Activated T-cell treated with anti-CD3 and anti-CD28 coated beads for 4 hours (primary cell): ENCODE data around the gene CPZ.
"Not testable (repeated sequence)": the region's sequence is repeated elsewhere in the genome, so short reads cannot be mapped to it uniquely, and the experiment has no call there.

Source experiments
- DNase-seq: peaks from one replicate; pipeline ENCODE4 v3.0.0-alpha.2; 2020

The CPZ gene

GRCh38 chr4:8641931-8642650 is 49.5 kb downstream of the CPZ start:
- DNase-seq = no peak

- DNase-seq = no peak
These were observed 50.2 kb downstream of the CPZ start for GRCh38 chr4:8642651-8643321.

GRCh38 chr4:8643441-8643840 is 50.9 kb downstream of the CPZ start:
- no peak for DNase-seq

- no peak for DNase-seq
These were observed 51.4 kb downstream of the CPZ start for GRCh38 chr4:8643986-8644385.

- DNase-seq = no peak
These were observed 51.9 kb downstream of the CPZ start for GRCh38 chr4:8644461-8644891.

- no peak for DNase-seq
These were observed 52.6 kb downstream of the CPZ start for GRCh38 chr4:8644966-8645752.

- no peak for DNase-seq
These were observed 53.2 kb downstream of the CPZ start for GRCh38 chr4:8645753-8646124.

GRCh38 chr4:8646296-8647093 is 53.9 kb downstream of the CPZ start:
- no peak for DNase-seq

- no peak for DNase-seq
These were observed 54.6 kb downstream of the CPZ start for GRCh38 chr4:8647094-8647570.

GRCh38 chr4:8647626-8648025 is 55.1 kb downstream of the CPZ start:
- no peak for DNase-seq

GRCh38 chr4:8648296-8648695 is 55.7 kb downstream of the CPZ start:
- no peak for DNase-seq

- DNase-seq = no peak
These were observed 56.5 kb downstream of the CPZ start for GRCh38 chr4:8648816-8649630.

GRCh38 chr4:8649631-8650361 is 57.2 kb downstream of the CPZ start:
- DNase-seq = no peak

- DNase-seq = no peak
These were observed 59.2 kb downstream of the CPZ start for GRCh38 chr4:8651661-8652180.

GRCh38 chr4:8652181-8653078 is 59.9 kb downstream of the CPZ start:
- DNase-seq = no peak

GRCh38 chr4:8653326-8654000 is 60.9 kb downstream of the CPZ start:
- DNase-seq = no peak

- not testable (repeated sequence) for DNase-seq
These were observed 61.6 kb downstream of the CPZ start for GRCh38 chr4:8654139-8654538.

- DNase-seq = no peak
These were observed 63.0 kb downstream of the CPZ start for GRCh38 chr4:8655411-8656184.

GRCh38 chr4:8656185-8656517 is 63.6 kb downstream of the CPZ start:
- no peak for DNase-seq
